GM18507 (cell line): Measurements from ENCODE around the gene CNTRL.
A peak's percentile ranks its signal among the peaks of the same experiment; 100 is the strongest.
"Not testable (repeated sequence)": the region's sequence is repeated elsewhere in the genome, so short reads cannot be mapped to it uniquely, and the experiment has no call there.

Experiments
- DNase-seq: peaks from one replicate; pipeline ENCODE4 v3.0.0; 2011; ENCODE audit warnings: low read depth; ENCODE audit not compliant: insufficient read length; ENCODE audit errors: extremely low spot score
- FAIRE-seq: peaks from 2 replicates; lab custom pipeline; 2011; peaks lifted over from hg19 to GRCh38; lab: Jason Lieb, UNC

The CNTRL gene

DNA sequence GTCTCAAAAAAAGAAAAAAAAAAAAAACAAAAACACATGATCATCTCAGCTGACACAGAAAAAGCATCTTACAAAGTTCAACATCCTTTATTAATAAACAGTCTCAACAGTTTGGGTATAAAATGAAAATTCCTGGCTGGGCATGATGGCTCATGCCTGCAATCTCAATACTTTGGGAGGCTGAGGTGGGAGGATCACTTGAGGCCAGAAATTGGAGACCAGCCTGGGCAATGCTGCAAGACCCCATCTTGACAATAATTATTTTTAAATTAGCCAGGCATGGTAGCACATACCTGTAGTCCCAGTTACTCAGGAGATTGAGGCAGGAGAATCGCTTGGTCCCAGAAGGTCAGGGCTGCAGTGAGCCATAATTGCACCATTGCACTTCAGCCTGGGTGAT is 7.9 kb upstream of the CNTRL start:
- FAIRE-seq = no peak
- no peak for DNase-seq

DNA sequence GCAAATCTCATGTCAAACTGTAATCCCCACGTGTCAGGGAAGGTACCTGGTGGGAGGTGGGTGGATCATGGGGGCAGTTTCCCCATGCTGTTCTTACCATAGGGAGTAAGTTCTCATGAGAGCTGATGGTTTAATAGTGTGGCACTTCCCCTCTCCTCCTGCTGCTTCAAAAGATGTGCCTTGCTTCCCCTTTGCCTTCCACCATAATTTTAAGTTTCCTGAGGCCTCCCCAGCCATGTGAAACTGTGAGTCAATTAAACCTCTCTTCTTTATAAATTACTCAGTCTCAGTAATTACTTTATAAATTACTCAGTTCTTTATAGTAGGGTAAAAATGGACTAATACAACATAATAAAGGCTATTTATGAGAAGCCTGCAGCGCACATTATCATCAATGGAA is 7.1 kb upstream of the CNTRL start:
- DNase-seq = no peak
- FAIRE-seq = no peak

DNA sequence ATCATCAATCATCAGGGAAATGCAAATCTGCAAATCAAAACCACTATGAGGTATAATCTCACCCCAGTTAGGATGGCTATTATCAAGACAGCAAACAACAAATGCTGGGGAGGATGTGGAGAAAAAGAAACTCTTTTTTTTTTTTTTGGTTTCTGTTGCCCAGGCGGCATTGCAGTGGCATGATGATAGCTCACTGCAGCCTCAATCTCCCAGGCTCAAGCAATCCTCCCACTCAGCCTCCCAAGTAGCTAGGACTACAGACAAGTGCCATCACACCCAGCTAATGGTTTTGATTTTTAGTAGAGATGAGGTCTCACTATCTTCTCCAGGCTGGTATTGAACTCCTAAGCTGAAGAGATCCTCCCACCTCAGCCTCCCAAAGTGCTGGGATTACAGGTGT is 5.4 kb upstream of the CNTRL start:
- DNase-seq (no peak), FAIRE-seq (no peak)

DNA sequence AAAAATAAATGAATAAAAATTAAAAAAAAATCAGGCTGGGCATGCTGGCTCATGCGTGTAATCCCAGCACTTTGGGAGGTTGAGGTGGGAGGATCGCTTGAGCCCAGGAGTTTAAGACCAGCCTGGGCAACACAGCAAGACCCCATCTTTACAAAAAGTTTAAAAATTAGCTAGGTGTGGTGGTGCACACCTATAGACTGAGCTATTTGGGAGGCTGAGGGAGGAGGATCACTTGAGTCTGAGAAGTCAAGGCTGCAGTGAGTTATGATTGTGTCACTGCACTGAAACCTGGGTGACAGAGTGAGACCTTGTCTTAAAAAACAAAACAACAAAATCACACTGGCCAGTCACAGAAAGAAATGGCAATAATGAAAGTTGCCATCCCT is 3.4 kb upstream of the CNTRL start:
- peak; percentile 24 for FAIRE-seq
- no peak for DNase-seq

DNA sequence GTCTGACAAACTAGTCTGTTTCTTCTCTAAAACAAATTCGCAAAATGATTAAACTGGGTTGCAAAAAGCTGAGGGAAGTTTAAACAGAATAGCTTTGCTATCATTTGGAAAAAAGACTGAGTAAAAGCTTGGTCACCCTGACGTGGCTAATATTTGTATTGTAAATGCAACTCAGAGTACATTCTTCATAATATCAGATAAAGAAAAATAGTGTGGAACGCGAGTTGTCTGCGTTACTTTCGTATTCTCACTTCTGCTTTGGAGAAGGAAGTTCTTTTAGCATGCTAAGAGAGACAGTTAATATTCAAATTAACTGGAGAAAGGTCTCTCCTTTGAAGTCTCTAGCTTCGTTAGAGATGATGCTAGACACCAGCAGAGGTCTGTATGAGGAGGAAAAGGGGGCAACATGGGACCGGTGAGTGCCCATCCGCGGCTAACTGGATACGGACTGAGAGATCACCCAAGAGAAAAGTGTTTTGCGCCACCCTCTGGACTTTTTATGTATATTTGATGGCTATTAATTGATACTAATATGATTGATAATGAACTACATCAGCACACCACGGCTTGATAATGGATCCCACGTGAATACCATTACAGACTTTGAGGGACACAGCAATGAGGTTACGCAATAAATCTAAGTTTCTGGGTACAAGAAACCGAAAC is 2.9 kb upstream of the CNTRL start:
- FAIRE-seq (peak; percentile 74), DNase-seq (peak; percentile 40)

DNA sequence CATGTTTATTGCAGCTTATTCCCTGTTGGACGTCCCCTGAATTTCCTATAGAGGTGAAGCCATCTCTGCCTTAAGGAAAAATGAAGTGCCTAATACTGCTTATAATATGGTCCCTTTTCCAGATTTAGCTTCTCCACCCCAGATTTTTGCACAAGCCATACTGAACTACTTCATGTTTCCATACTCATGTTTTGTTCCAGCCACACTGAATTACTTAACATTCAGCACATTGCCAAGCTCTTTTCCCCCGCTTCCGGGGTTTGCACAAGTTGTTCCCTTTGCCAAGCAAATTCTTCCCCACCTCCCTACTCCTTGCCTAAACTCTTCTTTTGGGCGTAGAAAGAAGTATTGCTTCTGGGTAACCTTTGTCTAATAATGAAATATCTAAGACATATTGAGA is 1.7 kb upstream of the CNTRL start:
- DNase-seq (no peak), FAIRE-seq (no peak)

DNA sequence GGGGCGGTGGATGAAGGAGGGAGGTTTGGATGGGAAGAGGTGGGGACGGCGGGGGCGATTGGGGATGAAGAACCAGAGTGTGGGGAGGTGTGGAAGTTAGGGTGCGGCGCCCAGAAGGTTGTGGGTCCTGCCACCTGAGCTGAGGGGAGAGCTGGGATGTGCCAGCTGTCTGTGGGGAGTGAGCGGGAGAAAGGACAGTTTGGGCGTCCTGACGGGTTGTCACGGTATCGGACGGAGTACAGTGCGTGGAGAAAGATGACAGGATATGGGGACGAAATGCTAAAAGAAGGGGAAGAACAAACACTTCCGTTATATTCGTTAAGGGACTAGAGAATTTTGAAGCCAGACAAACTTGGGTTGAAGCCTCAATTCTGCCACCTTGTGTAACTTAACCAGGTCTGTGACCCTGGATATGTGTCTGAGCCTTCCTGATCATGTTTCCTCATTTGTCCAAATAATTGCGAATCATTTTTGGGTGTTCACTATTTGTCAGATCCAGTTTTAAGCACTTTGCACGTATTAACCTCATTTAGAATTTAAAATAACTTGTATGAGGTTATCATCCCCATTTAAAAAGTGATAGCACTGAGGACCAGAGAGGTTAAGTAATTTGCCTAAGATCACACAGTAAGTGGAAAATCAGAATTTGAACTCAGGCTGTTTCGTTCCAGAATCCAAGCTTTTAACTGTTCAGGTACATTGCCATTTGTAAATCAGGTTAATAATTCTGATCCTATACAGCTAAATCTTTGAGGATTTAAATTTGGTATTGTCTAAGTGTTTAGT is 689 bp downstream of the CNTRL start:
- DNase-seq (no peak), FAIRE-seq (peak; percentile 78)

DNA sequence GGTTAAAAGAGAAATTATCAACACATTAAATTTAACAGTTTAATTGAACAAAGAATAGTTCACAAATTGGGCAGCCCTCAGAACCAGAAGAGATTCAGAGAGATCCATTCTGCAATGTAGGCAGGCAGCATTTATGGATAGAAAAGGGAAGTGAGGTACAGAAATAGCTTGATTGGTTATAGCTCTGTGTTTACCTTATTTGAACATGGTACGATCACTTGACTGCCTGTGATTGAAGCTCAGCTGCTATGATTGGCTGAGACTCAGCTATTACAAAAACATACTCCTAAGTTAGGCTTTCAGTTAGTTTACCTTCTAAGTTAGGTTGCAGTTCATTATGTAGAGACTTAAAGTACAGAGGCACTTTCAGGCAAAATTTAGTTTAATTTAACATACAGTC is 7.3 kb downstream of the CNTRL start:
- FAIRE-seq (no peak), DNase-seq (no peak)

DNA sequence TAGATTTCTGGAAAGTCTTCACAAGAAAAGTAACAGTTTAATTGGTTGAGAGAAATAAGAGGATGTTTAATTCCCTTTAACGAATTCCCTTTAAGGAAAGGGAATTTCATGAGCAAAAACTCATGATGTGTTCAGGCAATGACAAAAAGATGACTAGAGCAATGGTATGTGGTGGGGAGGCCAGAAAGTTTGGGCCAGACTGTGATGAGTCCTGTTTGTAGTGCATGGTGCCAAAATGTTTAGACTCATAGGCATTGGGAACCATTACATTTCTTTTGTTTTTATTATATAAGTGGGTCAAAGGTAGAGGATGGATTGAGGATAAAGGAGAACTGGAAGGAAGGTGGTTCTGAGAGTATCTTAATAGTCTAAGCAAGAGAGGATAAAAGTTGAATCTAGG is 10.9 kb downstream of the CNTRL start:
- DNase-seq = no peak
- no peak for FAIRE-seq

DNA sequence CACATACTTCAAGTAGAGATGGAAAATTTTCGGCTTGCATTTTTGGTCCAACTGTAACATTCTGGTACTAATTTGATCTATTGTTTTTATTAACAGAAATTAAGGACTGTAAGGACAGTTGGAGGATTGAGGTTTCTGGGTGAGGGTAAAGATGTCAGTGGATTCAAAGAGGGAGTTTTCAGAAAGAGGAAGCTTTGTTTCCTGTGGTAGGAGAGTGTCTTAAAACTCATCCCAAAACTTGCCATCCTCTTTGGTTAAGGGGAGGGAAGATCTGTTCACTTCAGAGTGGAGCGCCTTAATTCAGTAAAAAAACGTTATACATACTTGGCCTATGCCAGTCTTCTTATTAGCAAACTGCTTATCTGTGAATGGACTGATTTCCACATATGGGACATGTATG is 13.8 kb downstream of the CNTRL start:
- DNase-seq = no peak
- no peak for FAIRE-seq

DNA sequence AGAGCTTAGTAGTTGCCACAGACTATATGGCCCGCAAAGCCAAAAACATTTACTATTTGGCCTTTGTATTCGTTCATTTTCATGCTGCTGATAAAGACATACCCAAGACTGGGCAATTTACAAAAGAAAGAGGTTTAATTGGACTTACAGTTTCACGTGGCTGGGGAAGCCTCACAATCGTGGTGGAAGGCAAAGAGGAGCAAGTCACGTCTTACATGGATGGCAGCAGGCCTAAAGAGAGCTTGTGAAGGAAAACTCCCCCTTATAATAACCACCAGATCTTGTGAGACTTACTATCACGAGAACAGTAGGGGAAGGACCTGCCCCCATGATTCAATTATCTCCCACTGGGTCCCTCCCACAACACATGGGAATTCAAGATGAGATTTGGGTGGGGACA is 16.0 kb downstream of the CNTRL start:
- FAIRE-seq, DNase-seq: not testable (repeated sequence)

DNA sequence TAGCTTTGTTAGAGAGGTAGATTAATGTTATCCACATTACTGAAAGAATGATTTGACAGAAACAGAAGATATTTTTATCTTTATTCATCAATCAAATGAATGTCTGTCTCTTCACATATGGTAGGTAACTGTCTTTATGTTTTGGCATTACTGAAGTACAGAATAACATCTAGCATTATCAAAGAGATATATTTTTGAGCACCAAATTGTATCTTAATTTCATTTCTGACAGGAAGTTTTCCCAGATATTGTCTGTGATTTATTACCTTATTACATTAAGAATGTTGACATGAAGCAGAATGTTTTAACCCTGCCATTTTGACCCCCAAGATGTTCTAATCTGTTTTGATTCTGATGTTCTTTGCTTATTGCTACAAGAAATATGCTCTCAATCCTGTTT is 20.3 kb downstream of the CNTRL start:
- DNase-seq (no peak), FAIRE-seq (no peak)

DNA sequence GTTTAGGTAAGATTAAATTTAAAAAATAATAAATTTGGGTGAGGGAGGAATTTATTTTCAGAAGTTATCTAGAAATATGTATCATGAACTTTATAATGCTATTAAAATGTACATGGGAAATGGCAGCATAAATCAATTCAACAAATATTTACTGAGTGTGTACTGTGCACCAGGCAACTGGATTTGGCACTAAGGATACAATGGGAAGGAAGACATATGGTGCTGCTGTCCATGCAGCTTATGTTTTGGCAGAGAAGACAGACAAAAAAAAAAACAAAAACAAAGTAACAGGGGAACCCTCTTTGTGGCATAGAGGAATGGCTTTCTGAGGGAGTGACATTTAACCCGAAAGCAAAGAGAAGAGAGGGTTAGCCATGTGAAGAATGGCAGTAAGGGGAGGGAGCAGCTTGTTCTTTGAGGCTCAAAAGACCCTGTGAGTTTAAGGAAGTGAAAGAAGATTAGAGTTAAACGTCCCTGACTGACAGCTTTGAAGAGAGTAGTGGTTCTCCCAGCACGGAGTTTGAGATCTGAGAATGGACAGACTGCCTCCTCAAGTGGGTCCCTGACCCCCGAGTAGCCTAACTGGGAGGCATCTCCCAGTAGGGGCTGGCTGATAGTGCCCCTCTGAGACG is 23.9 kb downstream of the CNTRL start:
- DNase-seq = no peak
- FAIRE-seq = no peak

DNA sequence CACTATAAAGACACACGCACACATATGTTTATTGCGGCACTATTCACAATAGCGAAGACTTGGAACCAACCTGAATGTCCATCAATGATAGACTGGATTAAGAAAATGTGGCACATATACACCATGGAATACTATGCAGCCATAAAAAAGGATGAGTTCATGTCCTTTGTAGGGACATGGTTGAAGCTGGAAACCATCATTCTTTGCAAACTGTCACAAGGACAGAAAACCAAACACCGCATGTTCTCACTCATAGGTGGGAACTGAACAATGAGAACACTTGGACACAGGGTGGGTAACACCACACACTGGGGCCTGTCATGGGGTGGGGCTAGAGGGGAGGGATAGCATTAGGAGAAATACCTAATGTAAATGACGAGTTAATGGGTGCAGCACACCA is 29.3 kb downstream of the CNTRL start:
- not testable (repeated sequence) for DNase-seq, FAIRE-seq

DNA sequence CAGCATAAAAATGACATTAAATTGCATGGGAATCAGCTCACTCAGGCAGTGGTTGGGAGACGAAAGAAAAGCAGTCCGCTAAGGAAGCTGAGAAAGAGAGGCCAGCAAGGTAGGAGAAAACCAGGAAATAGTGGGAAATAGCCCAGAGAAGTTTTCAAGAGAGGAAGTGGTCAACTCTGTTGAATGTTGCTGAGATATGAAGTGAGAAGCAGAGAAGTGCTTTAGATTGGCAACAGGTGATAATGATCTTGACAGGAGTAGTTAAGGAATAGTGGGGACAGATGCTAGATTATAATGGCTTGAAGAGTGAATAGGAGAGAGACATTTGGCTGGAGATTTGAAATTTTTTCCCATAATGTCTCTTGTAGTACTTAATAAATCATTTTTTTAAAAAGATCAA is 30.8 kb downstream of the CNTRL start:
- DNase-seq (no peak), FAIRE-seq (no peak)

DNA sequence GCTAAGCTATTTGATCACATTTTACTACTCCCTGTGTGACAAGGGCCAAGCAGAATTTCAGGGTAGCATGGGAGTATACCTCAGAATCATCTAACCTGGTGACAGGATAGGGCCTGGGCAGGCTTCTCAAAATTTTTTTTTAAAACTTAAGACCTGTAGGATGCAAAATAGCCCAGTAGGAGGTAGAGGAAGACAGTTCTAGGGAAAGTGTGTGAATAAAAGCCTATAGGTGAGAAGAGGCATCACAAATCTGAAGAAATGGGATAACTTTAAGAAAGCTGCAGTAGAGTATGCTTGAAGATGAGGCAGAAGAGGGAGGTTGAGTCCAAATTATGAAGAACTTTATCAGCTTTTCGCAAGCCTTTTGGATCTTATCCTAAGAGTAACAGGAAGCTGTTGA is 32.3 kb downstream of the CNTRL start:
- FAIRE-seq (no peak), DNase-seq (no peak)

DNA sequence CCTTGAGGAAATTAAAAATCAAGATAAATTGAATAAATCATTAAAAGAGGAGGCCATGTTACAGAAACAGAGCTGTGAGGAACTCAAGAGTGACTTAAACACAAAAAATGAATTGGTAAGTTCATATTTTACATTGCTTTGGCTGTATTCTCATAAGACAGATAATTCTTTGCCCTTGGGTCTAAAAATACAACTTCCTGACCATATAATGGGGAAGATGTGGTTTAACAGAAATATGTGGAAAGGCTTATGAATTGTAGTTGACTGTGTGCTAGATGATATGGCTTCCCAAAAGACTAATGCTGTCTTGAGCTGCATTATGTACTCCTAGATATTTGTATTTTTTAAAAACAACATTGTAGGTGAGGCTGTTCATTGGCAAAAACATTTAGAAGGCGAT is 33.1 kb downstream of the CNTRL start:
- FAIRE-seq (no peak), DNase-seq (no peak)

DNA sequence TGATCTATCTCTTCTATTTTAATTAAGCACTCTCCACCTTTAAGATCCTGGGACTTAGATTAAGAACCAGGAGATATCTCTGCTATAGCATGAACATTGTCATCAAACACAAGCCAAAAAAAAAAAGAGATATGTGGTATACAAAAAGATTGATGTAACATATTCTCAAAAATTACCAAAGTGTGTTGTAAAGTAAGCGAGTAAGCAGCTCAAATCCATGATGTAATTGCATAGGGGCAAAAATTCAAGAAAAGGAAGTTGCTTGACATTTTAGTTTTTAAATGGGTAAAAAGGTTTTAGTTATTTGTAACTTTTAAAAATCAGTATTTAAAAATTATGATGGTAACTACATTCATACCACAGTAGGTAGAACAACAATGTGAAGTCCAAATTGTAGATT is 40.7 kb downstream of the CNTRL start:
- DNase-seq (no peak), FAIRE-seq (no peak)

DNA sequence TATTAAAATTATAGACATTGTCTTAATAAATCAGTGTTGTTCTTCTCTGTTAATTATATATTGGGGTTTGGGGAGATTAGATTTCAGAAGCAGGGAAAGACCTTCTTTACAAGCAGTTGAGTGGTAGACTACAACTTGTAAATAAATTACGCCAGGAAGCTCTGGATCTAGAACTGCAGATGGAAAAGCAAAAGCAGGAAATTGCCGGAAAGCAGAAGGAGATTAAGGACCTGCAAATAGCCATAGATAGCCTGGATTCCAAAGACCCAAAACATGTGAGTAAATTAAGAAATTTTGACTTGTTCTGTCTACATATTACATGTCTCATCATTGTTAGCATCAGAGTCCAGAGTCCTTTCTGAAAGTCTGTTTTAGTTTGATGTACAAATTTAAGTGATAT is 43.5 kb downstream of the CNTRL start:
- FAIRE-seq (no peak), DNase-seq (no peak)

DNA sequence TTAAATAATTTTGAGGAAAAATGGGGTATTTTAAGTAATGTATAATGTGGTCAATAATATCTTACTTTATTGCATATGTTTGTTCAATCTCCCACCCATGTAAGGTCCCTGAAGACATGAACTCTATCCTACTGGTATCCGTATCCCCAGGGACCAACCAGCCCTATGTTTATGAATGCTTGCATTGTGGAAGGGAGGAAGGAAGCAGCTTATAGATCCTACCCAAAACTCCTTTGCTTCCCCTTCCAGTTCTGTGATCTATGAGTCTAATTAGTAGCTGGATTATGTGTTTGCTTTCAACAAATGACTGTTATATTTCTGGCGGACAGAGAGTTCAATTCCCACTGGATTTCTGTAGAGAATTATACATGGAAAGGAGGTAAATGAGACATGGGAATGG is 45.6 kb downstream of the CNTRL start:
- DNase-seq = no peak
- no peak for FAIRE-seq

DNA sequence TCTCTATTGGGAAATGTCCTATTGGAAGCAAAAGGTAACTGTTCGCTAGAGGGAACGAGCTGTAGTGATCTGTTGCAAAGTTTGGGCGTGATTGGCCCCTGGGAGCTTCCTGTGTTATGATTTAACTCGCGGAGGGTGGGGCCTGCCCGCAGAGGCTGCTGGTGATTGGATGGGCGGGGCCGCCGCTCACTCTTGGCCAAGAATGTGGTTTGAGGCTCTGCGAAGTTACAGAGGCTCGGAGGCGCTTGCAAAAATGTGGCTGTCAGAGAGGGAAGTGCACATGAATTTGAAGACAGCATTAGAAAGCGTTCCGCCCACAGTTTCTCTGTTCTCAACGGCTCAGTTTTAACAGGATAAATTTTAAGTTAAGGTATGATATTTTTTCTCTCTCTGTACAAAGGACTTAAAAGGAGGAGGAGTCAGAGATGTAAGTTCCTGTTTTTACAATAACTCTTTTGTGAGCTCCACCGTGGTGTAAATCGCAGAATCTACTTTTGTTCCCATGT is 46.9 kb downstream of the CNTRL start:
- FAIRE-seq (peak; percentile 98), DNase-seq (peak; percentile 69)
